ENCODE data around the gene NEU4. TPM values are rescaled to one million over a fixed set of nuclear protein-coding genes. Genes with fewer than 3 reads are reported as not detected.

Gene NEU4
- total and polyA plus RNA-seq, 9 of the 15 experiments (the other 6 are each of a cell fraction or from before 2014, with no cell fraction given): 0.01 to 0.40 TPM; not detected in 7

- no peak for TF ChIP-seq ZNF384 (IDR thresholded peaks at IDR 0.05; ENCODE audit: low read depth, low read length)
- TF ChIP-seq HNRNPK (IDR thresholded peaks at IDR 0.05; ENCODE audit: low read depth, low read length, poor library complexity, severe bottlenecking): no peak
- no peak for TF ChIP-seq ZNF512 (tag; IDR thresholded peaks at IDR 0.05)
- TF ChIP-seq GATAD2B (IDR thresholded peaks at IDR 0.05; ENCODE audit: borderline replicate concordance): no peak
- no peak for TF ChIP-seq ZNF75A (CRISPR knock-in tag; IDR thresholded peaks at IDR 0.05)
- TF ChIP-seq CBFA2T2 (conservative IDR thresholded peaks at IDR 0.05): no peak
- TF ChIP-seq TAF15 (IDR thresholded peaks at IDR 0.05; ENCODE audit: low read depth, low read length): no peak
- TF ChIP-seq ZKSCAN3 (CRISPR knock-in tag; IDR thresholded peaks at IDR 0.05): no peak
- TF ChIP-seq SMAD2 (IDR thresholded peaks at IDR 0.05; ENCODE audit: low read depth, low read length): no peak
- no peak for TF ChIP-seq CSDE1 (IDR thresholded peaks at IDR 0.05)
- no peak for TF ChIP-seq ZNF197 (CRISPR knock-in tag; IDR thresholded peaks at IDR 0.05; ENCODE audit: low read depth)
- TF ChIP-seq ZNF12 (CRISPR knock-in tag; IDR thresholded peaks at IDR 0.05): no peak
- TF ChIP-seq CBX3 (IDR thresholded peaks at IDR 0.05; ENCODE audit: borderline replicate concordance in 1 of 2, low read length in 2 of 2): no peak
- TF ChIP-seq ZNF586 (CRISPR knock-in tag; conservative IDR thresholded peaks at IDR 0.05): no peak
- TF ChIP-seq ZNF212 (CRISPR knock-in tag; IDR thresholded peaks at IDR 0.05): no peak
- TF ChIP-seq RAD51 (IDR thresholded peaks at IDR 0.05; ENCODE audit: borderline replicate concordance, low read depth): no peak
- no peak for TF ChIP-seq ZBTB26 (CRISPR knock-in tag; IDR thresholded peaks at IDR 0.05)
- 0 out of 2 replicates have a peak, but pooled peaks have one; percentile 42 for TF ChIP-seq THRB (CRISPR knock-in tag; conservative IDR thresholded peaks at IDR 0.05)
- no peak for TF ChIP-seq KAT8 (IDR thresholded peaks at IDR 0.05; ENCODE audit: low read depth)
- no peak for TF ChIP-seq SAP30 (IDR thresholded peaks at IDR 0.05; ENCODE audit: borderline replicate concordance, insufficient read depth, low read depth, low read length, poor library complexity, severe bottlenecking)
- TF ChIP-seq HINFP (tag; conservative IDR thresholded peaks at IDR 0.05; ENCODE audit: low read depth): no peak
- no peak for TF ChIP-seq SMAD3 (CRISPR knock-in tag; conservative IDR thresholded peaks at IDR 0.05)
- TF ChIP-seq NR2C2 (CRISPR knock-in tag; IDR thresholded peaks at IDR 0.05): 0 out of 2 replicates have a peak, but pooled peaks have one; percentile 35
- TF ChIP-seq NR2C2 (tag; IDR thresholded peaks at IDR 0.05): no peak
- no peak for TF ChIP-seq PHF21A (IDR thresholded peaks at IDR 0.05; ENCODE audit: borderline replicate concordance, low read depth)
Measured at GRCh38 chr2:241864168-241864849, 55.3 kb downstream of the NEU4 start (continued).

All from K562 (cell line).